Naive thymus-derived CD4-positive, alpha-beta T cell (primary cell): ENCODE results near the gene IP6K3. TPM values are rescaled to one million over a fixed set of nuclear protein-coding genes. Genes with fewer than 3 reads are reported as not detected.

Experiments used
- ATAC-seq: fragments of 150-1000 bp; cut with Tn5 transposase; 2 replicates; pipeline ENCODE4 v1.10.0; 2021; ENCODE audit warnings: mild to moderate bottlenecking, moderate library complexity
- CTCF ChIA-PET: fragments of 350-600 bp; sonication (Branson Sonifier 250); formaldehyde crosslinking; loops from one replicate; lab custom pipeline; 2021; ENCODE audit warnings: antibody characterized with exemption; lab: Charles Lee
- POLR2A ChIA-PET: fragments of 350-600 bp; sonication (Branson Sonifier 250); formaldehyde crosslinking; loops from one replicate; lab custom pipeline; 2021; ENCODE audit warnings: antibody characterized with exemption, inconsistent platforms; lab: Charles Lee
- DNase-seq, 9 donors: peaks; one replicate each; pipeline versions ENCODE4 v3.0.0 to v3.0.0-alpha.2; 2020 to 2022; ENCODE audit warnings: mixed read lengths in 1 of 9
- H3K27ac ChIP-seq: one replicate; pipeline ENCODE4 v1.7.0; 2013; ENCODE audit warnings: mild to moderate bottlenecking, low read depth, low read length, moderate library complexity
- H3K27me3 ChIP-seq, 2 donors: one replicate each; pipeline ENCODE4 v1.7.0; 2013; ENCODE audit warnings: low read length in 2 of 2, mild to moderate bottlenecking in 2 of 2, moderate library complexity in 2 of 2; ENCODE audit not compliant: control insufficient read depth in 2 of 2, insufficient read depth in 2 of 2
- H3K36me3 ChIP-seq, 3 experiments: 1 replicate in 2 of 3; 2 replicates in 1 of 3; pipeline ENCODE4 v1.7.0; 2013; ENCODE audit warnings: low read length in 3 of 3, mild to moderate bottlenecking in 3 of 3, moderate library complexity in 1 of 3; ENCODE audit not compliant: insufficient read depth in 3 of 3, control insufficient read depth in 2 of 3
- H3K4me1 ChIP-seq, 2 donors: one replicate each; pipeline ENCODE4 v1.7.0; 2013; ENCODE audit warnings: low read length in 2 of 2, mild to moderate bottlenecking in 2 of 2, moderate library complexity in 1 of 2; ENCODE audit not compliant: control insufficient read depth in 2 of 2, insufficient read depth in 2 of 2
- H3K4me3 ChIP-seq: 2 replicates; pipeline ENCODE4 v1.7.0; 2013; ENCODE audit warnings: mild to moderate bottlenecking, low read length
- H3K9me3 ChIP-seq, 3 experiments: 1 replicate in 2 of 3; 2 replicates in 1 of 3; pipeline ENCODE4 v1.7.0; 2013; ENCODE audit warnings: low read length in 3 of 3; ENCODE audit not compliant: control insufficient read depth in 2 of 3
- H3K27ac Mint-ChIP-seq, 9 donors: one replicate each; pipeline ENCODE4 v1.8.0; 2020 to 2022; ENCODE audit warnings: mixed read lengths in 9 of 9, mild to moderate bottlenecking in 8 of 9, moderate library complexity in 5 of 9, inconsistent platforms in 2 of 9
- H3K27me3 Mint-ChIP-seq, 5 donors: one replicate each; pipeline ENCODE4 v1.8.0; 2021 to 2022; ENCODE audit warnings: mixed read lengths in 5 of 5, mild to moderate bottlenecking in 1 of 5
- H3K36me3 Mint-ChIP-seq, 5 donors: one replicate each; pipeline ENCODE4 v1.8.0; 2020 to 2022; ENCODE audit warnings: mixed read lengths in 5 of 5, mild to moderate bottlenecking in 3 of 5, inconsistent platforms in 1 of 5
- H3K4me1 Mint-ChIP-seq, 7 donors: one replicate each; pipeline ENCODE4 v1.8.0; 2020 to 2022; ENCODE audit warnings: mixed read lengths in 7 of 7, mild to moderate bottlenecking in 3 of 7, inconsistent platforms in 1 of 7
- H3K4me3 Mint-ChIP-seq, 10 donors: one replicate each; pipeline ENCODE4 v1.8.0; 2020 to 2022; ENCODE audit warnings: mild to moderate bottlenecking in 10 of 10, mixed read lengths in 10 of 10, moderate library complexity in 6 of 10, inconsistent platforms in 2 of 10
- H3K9me3 Mint-ChIP-seq, 11 donors: one replicate each; pipeline ENCODE4 v1.8.0; 2020 to 2022; ENCODE audit warnings: mixed read lengths in 11 of 11, mild to moderate bottlenecking in 4 of 11, inconsistent platforms in 1 of 11, moderate library complexity in 1 of 11
- intact Hi-C, 2 donors: fragments of 100-400 bp; cut with micrococcal nuclease; formaldehyde crosslinking; loops; one replicate each; pipeline ENCODE4 v1.15.1; 2023
- polyA plus RNA-seq, 2 donors: library from polyadenylated mRNA; unstranded; fragments of 300-500 nt; fragmentation: Illumina TruSeq; gene quantifications; one replicate each; pipeline ENCODE4 v1.2.3, GENCODE V29; 2021
- total RNA-seq, 6 experiments: library from RNA in 5 of 6; stranded (reverse) in 5 of 6; gene quantifications; 1 replicate in 5 of 6; 2 replicates in 1 of 6; pipeline ENCODE4 v1.2.3 and lab custom pipeline; 2021 to 2026

The IP6K3 gene
- total and polyA plus RNA-seq, 7 experiments from 2014 or later: not detected

GRCh38 chr6:33770833-33771145 lies 24.1 kb upstream of the IP6K3 start:
- DNase-seq (no peak), ATAC-seq (no peak)
- Mint-ChIP-seq H3K36me3 (peaks cover 0 to 17% (median 3%) of the 10 kb centered on the region in 5 donors), H3K27me3 (peaks cover 0 to 13% (median 6%) of the 10 kb centered on the region in 5 donors), H3K4me1 (peaks cover 0 to 23% (median 13%) of the 10 kb centered on the region in 7 donors), H3K27ac (peak overlapping the region in 1 of 9 donors; percentile 2), H3K4me3 (no peak overlapping the region), H3K9me3 (no peaks in the 10 kb centered on the region)
- Histone ChIP-seq H3K4me1 (no peaks in the 10 kb centered on the region), H3K27me3 (no peaks in the 10 kb centered on the region), H3K9me3 (no peaks in the 10 kb centered on the region), H3K27ac (no peak overlapping the region), H3K36me3 (peaks cover 7 to 38% (median 12%) of the 10 kb centered on the region in 3 experiments), H3K4me3 (no peak overlapping the region)
- ChIA-PET POLR2A (interaction anchor here (1.0 to 1.6 kb wide), 3 partner anchors 17 to 384 kb away, joined by 3 to 6 read pairs (median 4); partner anchors contain the start of gene LEMD2), CTCF (interaction anchor here (0.5 to 8.8 kb wide), 18 partner anchors 9 to 1220 kb away, joined by 3 to 124 read pairs (median 4); partner anchors contain the start of gene UQCC2)
- intact Hi-C loops: loop anchor here (1.0 to 5.0 kb wide), 6 partner anchors 18 to 384 kb away; partner anchors contain the start of gene LEMD2 (in 2 of the 2)

- peaks cover 0 to 13% (median 6%) of the 10 kb centered on the region in 5 donors for H3K27me3 Mint-ChIP-seq
- no peaks in the 10 kb centered on the region for H3K9me3 ChIP-seq
- H3K4me1 Mint-ChIP-seq: peaks cover 0 to 23% (median 13%) of the 10 kb centered on the region in 7 donors
These were observed 23.6 kb upstream of the IP6K3 start for GRCh38 chr6:33770124-33770832.

GRCh38 chr6:33769248-33769821 lies 22.6 kb upstream of the IP6K3 start:
- DNase-seq (no peak), ATAC-seq (no peak)
- H3K27me3 ChIP-seq: no peaks in the 10 kb centered on the region
- POLR2A ChIA-PET: interaction anchor here (0.9 to 1.5 kb wide), 3 partner anchors 20 to 189 kb away, joined by 3 to 4 read pairs (median 4); partner anchors contain the start of genes BAK1 and LEMD2
- CTCF ChIA-PET: interaction anchor here (0.8 to 8.8 kb wide), 11 partner anchors 10 to 386 kb away, joined by 3 to 124 read pairs (median 3); partner anchors contain the start of gene UQCC2
- no peak overlapping the region for H3K4me3 ChIP-seq
- no peaks in the 10 kb centered on the region for H3K9me3 ChIP-seq
- no peak overlapping the region for H3K4me3 Mint-ChIP-seq
- intact Hi-C loops: no loop called here
- peaks cover 0 to 23% (median 13%) of the 10 kb centered on the region in 7 donors for H3K4me1 Mint-ChIP-seq
- H3K27me3 Mint-ChIP-seq: peaks cover 0 to 15% (median 6%) of the 10 kb centered on the region in 5 donors
- no peak overlapping the region for H3K27ac Mint-ChIP-seq
- no peaks in the 10 kb centered on the region for H3K9me3 Mint-ChIP-seq
- no peaks in the 10 kb centered on the region for H3K4me1 ChIP-seq
- H3K36me3 ChIP-seq: peaks cover 0 to 24% (median 4%) of the 10 kb centered on the region in 3 experiments
- peaks cover 0 to 9% (median 0%) of the 10 kb centered on the region in 5 donors for H3K36me3 Mint-ChIP-seq
- no peak overlapping the region for H3K27ac ChIP-seq

More at GRCh38 chr6:33770124-33770832, 23.6 kb upstream of the IP6K3 start:
- Mint-ChIP-seq H3K9me3 (no peaks in the 10 kb centered on the region), H3K4me3 (no peak overlapping the region), H3K27ac (peak overlapping the region in 1 of 9 donors; percentile 31), H3K36me3 (peaks cover 0 to 14% (median 3%) of the 10 kb centered on the region in 5 donors)
- Histone ChIP-seq H3K4me1 (no peaks in the 10 kb centered on the region), H3K27me3 (no peaks in the 10 kb centered on the region), H3K27ac (no peak overlapping the region), H3K36me3 (peaks cover 4 to 33% (median 7%) of the 10 kb centered on the region in 3 experiments), H3K4me3 (no peak overlapping the region)
- ChIA-PET CTCF (interaction anchor here (0.5 to 8.8 kb wide), 18 partner anchors 9 to 403 kb away, joined by 3 to 124 read pairs (median 4); partner anchors contain the start of gene UQCC2), POLR2A (interaction anchor here (0.9 to 1.6 kb wide), 4 partner anchors 17 to 190 kb away, joined by 3 to 6 read pairs (median 4); partner anchors contain the start of genes BAK1 and LEMD2)
- intact Hi-C loops: loop anchor here (2.0 to 5.0 kb wide), 4 partner anchors 19 to 92 kb away; partner anchors contain the start of gene LEMD2 (in 2 of the 2)
- DNase-seq: no peak
- ATAC-seq: no peak

- ChIA-PET POLR2A (no interaction called here), CTCF (interaction anchor here (1.5 to 8.8 kb wide), 5 partner anchors 18 to 387 kb away, joined by 3 to 124 read pairs (median 6); partner anchors contain the start of gene UQCC2)
- Mint-ChIP-seq H3K27me3 (peaks cover 0 to 15% (median 6%) of the 10 kb centered on the region in 5 donors), H3K4me3 (no peak overlapping the region), H3K27ac (peak overlapping the region in 2 of 9 donors; percentile 12 to 59), H3K9me3 (no peaks in the 10 kb centered on the region), H3K36me3 (peaks cover 0 to 9% (median 0%) of the 10 kb centered on the region in 5 donors), H3K4me1 (peaks cover 0 to 23% (median 13%) of the 10 kb centered on the region in 7 donors)
- ATAC-seq (peak; percentile 78), DNase-seq (peak; percentile 37 to 80 (median 57))
- Histone ChIP-seq H3K27ac (no peak overlapping the region), H3K36me3 (peaks cover 0 to 20% (median 1%) of the 10 kb centered on the region in 3 experiments), H3K4me3 (no peak overlapping the region), H3K27me3 (no peaks in the 10 kb centered on the region), H3K9me3 (no peaks in the 10 kb centered on the region), H3K4me1 (no peaks in the 10 kb centered on the region)
- intact Hi-C loops: loop anchor here in 1 of 2 donors (1.0 kb wide), 1 partner anchor 386 kb away; no protein-coding TSS in a partner anchor
These were observed 22.0 kb upstream of the IP6K3 start for GRCh38 chr6:33768644-33769120.

GRCh38 chr6:33766921-33767907 lies 20.5 kb upstream of the IP6K3 start:
- ChIA-PET CTCF (interaction anchor here (0.6 to 8.8 kb wide), 9 partner anchors 9 to 841 kb away, joined by 3 to 124 read pairs (median 3); partner anchors contain the start of gene UQCC2), POLR2A (interaction anchor here (0.6 to 0.9 kb wide), 3 partner anchors 56 to 677 kb away, joined by 3 to 5 read pairs (median 3); partner anchors contain the start of gene UQCC2)
- no peaks in the 10 kb centered on the region for H3K9me3 ChIP-seq
- H3K27me3 ChIP-seq: no peaks in the 10 kb centered on the region
- peaks cover 0 to 3% (median 0%) of the 10 kb centered on the region in 5 donors for H3K36me3 Mint-ChIP-seq
- DNase-seq (no peak), ATAC-seq (no peak)
- H3K36me3 ChIP-seq: peaks cover 0 to 5% (median 0%) of the 10 kb centered on the region in 3 experiments
- H3K27me3 Mint-ChIP-seq: peaks cover 0 to 15% (median 6%) of the 10 kb centered on the region in 5 donors
- intact Hi-C loops: no loop called here
- H3K4me1 Mint-ChIP-seq: peaks cover 0 to 14% (median 8%) of the 10 kb centered on the region in 7 donors
- no peak overlapping the region for H3K27ac ChIP-seq
- no peak overlapping the region for H3K4me3 Mint-ChIP-seq
- no peak overlapping the region for H3K4me3 ChIP-seq
- no peaks in the 10 kb centered on the region for H3K4me1 ChIP-seq
- no peak overlapping the region for H3K27ac Mint-ChIP-seq
- no peaks in the 10 kb centered on the region for H3K9me3 Mint-ChIP-seq
